ENCODE results near the gene NCF1.
"Not testable (repeated sequence)": the region's sequence is repeated elsewhere in the genome, so short reads cannot be mapped to it uniquely, and the experiment has no call there.

The NCF1 gene

GRCh38 chr7:74788369-74789150, 14.7 kb downstream of the NCF1 start:
- peak; percentile 90 for DNase-seq

- not testable (repeated sequence) for DNase-seq
Observed at GRCh38 chr7:74789200-74789736, 15.5 kb downstream of the NCF1 start.

- not testable (repeated sequence) for DNase-seq
Observed at GRCh38 chr7:74797848-74798622, 24.2 kb downstream of the NCF1 start.

- DNase-seq, result not testable (repeated sequence)
Observed at GRCh38 chr7:74798644-74799043, 24.8 kb downstream of the NCF1 start.

GRCh38 chr7:74815882-74816281, 42.1 kb downstream of the NCF1 start:
- not testable (repeated sequence) for DNase-seq

GRCh38 chr7:74820146-74820805, 46.5 kb downstream of the NCF1 start:
- not testable (repeated sequence) for DNase-seq

- DNase-seq, result not testable (repeated sequence)
Observed at GRCh38 chr7:74821259-74821658, 47.4 kb downstream of the NCF1 start.

DNA sequence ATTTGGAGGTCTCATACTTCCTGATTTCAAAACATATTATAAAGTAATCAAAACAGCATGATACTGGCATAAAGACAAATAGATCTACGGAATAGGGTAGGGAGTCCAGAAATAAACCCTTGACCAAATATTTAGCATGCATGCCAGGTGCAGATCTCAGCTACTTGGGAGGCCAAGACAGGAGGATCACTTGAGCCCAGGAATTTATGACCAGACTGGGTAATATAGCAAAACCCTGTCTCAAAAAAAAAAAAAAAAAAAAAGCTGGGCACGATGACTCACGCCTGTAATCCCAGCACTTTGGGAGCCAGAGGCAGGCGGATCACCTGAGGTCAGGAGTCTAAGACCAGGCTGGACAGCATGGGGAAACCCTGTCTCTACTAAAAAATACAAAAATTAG, 56.1 kb downstream of the NCF1 start:
- not testable (repeated sequence) for DNase-seq

DNA sequence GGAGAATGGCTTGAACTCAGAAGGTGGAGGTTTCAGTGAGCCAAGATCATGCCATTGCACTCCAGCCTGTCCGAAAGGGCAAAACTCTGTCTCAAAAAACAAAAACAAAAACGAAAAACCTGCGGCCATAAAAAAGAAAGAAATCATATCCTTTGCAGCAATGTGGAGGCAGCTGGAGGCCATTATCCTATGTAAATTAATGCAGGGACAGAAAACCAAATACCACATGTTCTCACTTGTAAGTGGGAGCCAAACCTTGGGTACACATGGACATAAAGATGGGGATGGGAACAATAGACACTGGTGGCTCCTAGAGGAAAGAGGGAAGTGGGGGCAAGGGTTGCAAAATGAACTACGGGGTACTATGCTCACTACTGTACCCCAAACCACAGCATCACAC, 56.6 kb downstream of the NCF1 start:
- DNase-seq, result not testable (repeated sequence)

All from RPMI8226 (cell line).